Prostate gland (tissue), 2 donors: ENCODE results near the gene FAM209A. TPM values are rescaled to one million over a fixed set of nuclear protein-coding genes. Genes with fewer than 3 reads are reported as not detected.
"Not testable (repeated sequence)": the region's sequence is repeated elsewhere in the genome, so short reads cannot be mapped to it uniquely, and the experiment has no call there.

Source experiments
- DNase-seq: peaks from one replicate; pipeline ENCODE4 v3.0.0-alpha.2; 2019; ENCODE audit warnings: low spot score
- H3K27ac ChIP-seq, 2 donors: fragments of 200-600 bp; sonication (generic); 2 replicates each; pipeline ENCODE4 v1.5.1; 2017 to 2019
- H3K27me3 ChIP-seq: fragments of 200-600 bp; sonication (generic); replicated peaks from 2 replicates; pipeline ENCODE4 v1.5.1; 2019; ENCODE audit not compliant: insufficient read depth
- H3K36me3 ChIP-seq, 2 donors: fragments of 200-600 bp; sonication (generic); 1 replicate in 1 of 2; 2 replicates in 1 of 2; pipeline versions ENCODE4 v1.5.1 to v1.8.1; 2017 to 2019
- H3K4me1 ChIP-seq: fragments of 200-600 bp; sonication (generic); replicated peaks from 2 replicates; pipeline ENCODE4 v1.5.1; 2019
- H3K4me3 ChIP-seq, 2 donors: fragments of 200-600 bp; sonication (generic); 2 replicates each; pipeline ENCODE4 v1.5.1; 2017 to 2019
- H3K9me3 ChIP-seq: fragments of 200-600 bp; sonication (generic); 2 replicates; pipeline ENCODE4 v1.5.1; 2017
- POLR2A ChIP-seq: fragments of 450-650 bp; IDR thresholded peaks from one replicate; pipeline ENCODE4 v1.6.1; 2016; ENCODE audit warnings: antibody characterized with exemption, mild to moderate bottlenecking
- POLR2AphosphoS5 ChIP-seq: sonication (generic); formaldehyde crosslinking; IDR thresholded peaks from one replicate; pipeline ENCODE4 v1.6.1; 2017; ENCODE audit warnings: antibody characterized with exemption
- WGBS: methylation state at CpG from one replicate; pipeline ENCODE4 v1.1.5; 2018; 5-methylcytosine and 5-hydroxymethylcytosine counted together
- intact Hi-C: fragments of 100-400 bp; cut with DNase I; formaldehyde crosslinking; loops from one replicate; pipeline ENCODE4 v1.14.2; 2022
- total RNA-seq, 2 donors: library from RNA; depleted of rRNA; stranded (reverse); fragments of >200 nt; gene quantifications; one replicate each; pipeline ENCODE4 v1.1.0, GENCODE V29; 2016
- TF ChIP-seq, protein P1 (sequence below), 4 experiments: fragments of 200-600 bp in 2 of 4; fragments of 450-650 bp in 2 of 4; sonication (generic) in 2 of 4; IDR thresholded peaks; 1 replicate in 3 of 4; 2 replicates in 1 of 4; pipeline ENCODE4 v1.5.1; 2016 to 2019; ENCODE audit warnings: antibody characterized with exemption in 4 of 4, mild to moderate bottlenecking in 2 of 4, moderate library complexity in 2 of 4

FAM209A gene, protein sequence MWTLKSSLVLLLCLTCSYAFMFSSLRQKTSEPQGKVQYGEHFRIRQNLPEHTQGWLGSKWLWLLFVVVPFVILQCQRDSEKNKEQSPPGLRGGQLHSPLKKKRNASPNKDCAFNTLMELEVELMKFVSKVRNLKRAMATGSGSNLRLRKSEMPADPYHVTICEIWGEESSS
- total RNA-seq: 1 to 10 TPM in 1 of 2 donors, not detected in 1; 1.6 TPM

DNA sequence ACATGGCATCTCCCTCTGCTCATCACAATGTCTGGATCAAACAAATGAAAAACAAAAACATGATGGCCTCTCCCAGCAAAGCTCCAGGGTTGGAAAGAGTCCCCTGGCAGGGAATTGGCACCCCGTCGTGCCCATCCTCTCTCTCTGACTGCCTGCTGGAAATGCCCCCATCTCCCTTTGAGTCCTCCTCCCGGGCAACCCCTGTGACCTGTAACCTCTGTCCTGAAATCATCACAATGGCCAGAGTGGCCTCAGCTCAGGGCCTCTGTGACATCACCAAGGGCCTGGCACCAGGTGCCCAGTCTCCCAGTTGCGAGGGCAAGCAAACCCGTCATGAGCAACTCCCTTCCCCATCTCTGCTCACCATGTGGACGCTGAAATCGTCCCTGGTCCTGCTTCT, at the start of gene FAM209A:
TSS of gene FAM209A (plus strand) at position 301 of the 400 bp plus-strand sequence. CDS start at position 366, 65 bp downstream.
- H3K27ac ChIP-seq, H3K4me1 ChIP-seq, H3K4me3 ChIP-seq, intact Hi-C loops, H3K27me3 ChIP-seq, H3K36me3 ChIP-seq, DNase-seq, H3K9me3 ChIP-seq: not testable (repeated sequence)
- 96% methylated on average over 7 of the region's 7 CpGs for WGBS

DNA sequence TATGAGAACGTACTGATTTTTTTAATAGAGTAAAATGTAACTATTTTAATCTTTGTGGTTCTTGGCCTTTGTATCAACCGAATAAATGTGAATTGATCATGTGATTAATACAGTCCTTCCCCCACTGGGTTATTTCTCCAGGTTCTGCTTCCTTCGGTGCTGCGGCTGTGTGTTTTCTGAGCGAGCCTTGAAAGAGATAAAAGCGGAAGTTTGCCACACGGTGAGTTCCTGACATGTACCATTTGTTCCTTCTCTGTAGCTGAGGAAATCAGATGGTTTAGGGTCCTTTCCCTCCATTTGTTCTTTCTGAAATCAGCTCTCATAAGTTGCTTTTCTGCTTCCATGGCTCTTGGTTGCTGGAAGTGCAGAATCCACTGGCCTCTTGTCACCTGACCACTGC, 40.6 kb upstream of the FAM209A start:
- H3K36me3 ChIP-seq: peaks cover 0 to 3% of the 10 kb centered on the region in 2 donors
- H3K27me3 ChIP-seq: no peaks in the 10 kb centered on the region
- intact Hi-C loops: no loop called here

DNA sequence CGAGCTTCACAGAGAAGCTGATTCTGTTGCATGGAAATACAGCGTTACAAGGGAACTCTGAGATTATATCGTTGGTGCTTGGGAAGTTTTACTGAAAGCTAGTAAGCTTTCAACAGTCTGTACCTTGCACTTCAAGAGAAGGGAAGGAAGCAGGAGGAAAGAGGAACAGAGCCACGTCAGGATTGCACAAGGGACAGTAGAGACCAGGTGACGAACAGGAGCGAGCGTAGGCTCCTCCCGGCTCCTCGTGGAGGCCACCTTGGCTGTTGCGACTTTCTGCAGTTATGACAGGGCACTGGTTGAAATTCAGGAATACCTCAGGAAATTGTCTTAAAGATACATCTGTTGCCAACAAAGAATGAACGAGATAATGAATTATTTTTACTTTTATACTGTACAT, 37.3 kb upstream of the FAM209A start:
- intact Hi-C loops: no loop called here
- Histone ChIP-seq H3K4me3 (no peak overlapping the region), H3K27me3 (no peaks in the 10 kb centered on the region), H3K27ac (no peak overlapping the region), H3K4me1 (no peaks in the 10 kb centered on the region), H3K36me3 (no peaks in the 10 kb centered on the region), H3K9me3 (no peaks in the 10 kb centered on the region)
- DNase-seq: no peak
- TF ChIP-seq POLR2AphosphoS5 (no peak), POLR2A (no peak)
- TF ChIP-seq, protein P1, sequence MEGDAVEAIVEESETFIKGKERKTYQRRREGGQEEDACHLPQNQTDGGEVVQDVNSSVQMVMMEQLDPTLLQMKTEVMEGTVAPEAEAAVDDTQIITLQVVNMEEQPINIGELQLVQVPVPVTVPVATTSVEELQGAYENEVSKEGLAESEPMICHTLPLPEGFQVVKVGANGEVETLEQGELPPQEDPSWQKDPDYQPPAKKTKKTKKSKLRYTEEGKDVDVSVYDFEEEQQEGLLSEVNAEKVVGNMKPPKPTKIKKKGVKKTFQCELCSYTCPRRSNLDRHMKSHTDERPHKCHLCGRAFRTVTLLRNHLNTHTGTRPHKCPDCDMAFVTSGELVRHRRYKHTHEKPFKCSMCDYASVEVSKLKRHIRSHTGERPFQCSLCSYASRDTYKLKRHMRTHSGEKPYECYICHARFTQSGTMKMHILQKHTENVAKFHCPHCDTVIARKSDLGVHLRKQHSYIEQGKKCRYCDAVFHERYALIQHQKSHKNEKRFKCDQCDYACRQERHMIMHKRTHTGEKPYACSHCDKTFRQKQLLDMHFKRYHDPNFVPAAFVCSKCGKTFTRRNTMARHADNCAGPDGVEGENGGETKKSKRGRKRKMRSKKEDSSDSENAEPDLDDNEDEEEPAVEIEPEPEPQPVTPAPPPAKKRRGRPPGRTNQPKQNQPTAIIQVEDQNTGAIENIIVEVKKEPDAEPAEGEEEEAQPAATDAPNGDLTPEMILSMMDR (IDR thresholded peaks at IDR 0.05): no peak
- WGBS: 80% methylated on average over 11 of the region's 11 CpGs

More for the DNA sequence above, 40.6 kb upstream of the FAM209A start:
- 78% methylated on average over 7 of the region's 7 CpGs for WGBS
- no peak for DNase-seq
- Histone ChIP-seq H3K27ac (no peak overlapping the region), H3K4me1 (no peaks in the 10 kb centered on the region), H3K4me3 (no peak overlapping the region), H3K9me3 (no peaks in the 10 kb centered on the region)
- TF ChIP-seq, protein P1 (IDR thresholded peaks at IDR 0.05): no peak
- TF ChIP-seq POLR2AphosphoS5 (no peak), POLR2A (no peak)

DNA sequence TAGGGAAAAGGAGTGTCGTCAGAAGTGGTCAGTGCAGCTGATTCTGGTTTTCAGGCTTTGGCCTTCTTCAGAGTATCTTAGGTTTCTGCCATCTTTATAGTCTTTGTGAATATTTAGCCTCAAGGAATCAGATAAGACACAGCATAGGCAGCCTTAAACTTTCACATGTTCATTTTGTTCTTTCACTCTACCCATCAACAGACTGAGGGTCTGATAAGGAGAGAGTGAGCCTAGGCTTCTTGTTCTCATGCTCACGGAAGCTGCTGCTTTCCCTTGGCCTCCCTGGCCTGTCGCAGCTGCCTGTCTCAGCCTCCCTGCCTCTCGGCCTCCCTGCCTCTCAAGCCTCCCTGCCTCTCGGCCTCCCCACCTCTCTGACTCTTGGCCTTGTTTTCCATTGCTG, 36.0 kb upstream of the FAM209A start:
- no peak for DNase-seq
- Histone ChIP-seq H3K36me3 (no peaks in the 10 kb centered on the region), H3K4me3 (no peak overlapping the region), H3K27ac (no peak overlapping the region), H3K27me3 (no peaks in the 10 kb centered on the region), H3K4me1 (no peaks in the 10 kb centered on the region), H3K9me3 (no peaks in the 10 kb centered on the region)
- WGBS: 94% methylated on average over 5 of the region's 5 CpGs
- TF ChIP-seq, protein P1 (IDR thresholded peaks at IDR 0.05): no peak
- TF ChIP-seq POLR2A (no peak), POLR2AphosphoS5 (no peak)
- intact Hi-C loops: no loop called here

DNA sequence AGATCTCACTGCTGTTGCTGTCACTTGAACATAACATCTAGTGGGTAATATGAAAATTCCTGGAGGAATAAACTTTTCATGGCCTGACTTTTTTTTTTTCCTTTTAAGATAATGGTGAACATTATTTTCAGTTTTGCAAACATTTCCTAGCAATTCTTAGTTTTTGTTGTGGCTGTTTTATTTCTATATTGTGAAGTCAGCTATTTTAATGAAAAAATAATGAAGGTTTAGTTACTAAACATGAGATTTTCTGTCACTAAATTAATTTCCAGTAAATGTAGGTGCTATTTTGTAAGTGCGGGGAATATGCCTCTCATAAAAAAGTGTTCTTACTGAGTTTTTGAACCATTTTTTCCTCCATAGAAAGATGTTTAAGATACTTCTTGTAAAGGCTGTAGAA, 23.4 kb upstream of the FAM209A start:
- Histone ChIP-seq H3K27me3 (no peaks in the 10 kb centered on the region), H3K4me1 (no peaks in the 10 kb centered on the region), H3K4me3 (no peak overlapping the region), H3K36me3 (no peaks in the 10 kb centered on the region), H3K27ac (no peak overlapping the region), H3K9me3 (no peaks in the 10 kb centered on the region)
- intact Hi-C loops: no loop called here
- no peak for DNase-seq
- TF ChIP-seq POLR2AphosphoS5 (no peak), POLR2A (no peak)
- TF ChIP-seq, protein P1 (IDR thresholded peaks at IDR 0.05): no peak
- WGBS: 97% methylated on average over 1 of the region's 1 CpG
